Stomach (tissue), 9 donors: ENCODE results near the gene MYO18B. TPM values are rescaled to one million over a fixed set of nuclear protein-coding genes. Genes with fewer than 3 reads are reported as not detected.

ENCODE experiments used
- DNase-seq, 2 donors: peaks; one replicate each; pipeline versions ENCODE4 v3.0.0 to v3.0.0-alpha.2; 2013 to 2019
- H3K27ac ChIP-seq, 5 donors: fragments of 200-600 bp in 4 of 5; sonication (generic) in 4 of 5; one replicate each; pipeline ENCODE4 v1.5.1; 2013 to 2019; ENCODE audit warnings: mild to moderate bottlenecking in 1 of 5, moderate library complexity in 1 of 5
- H3K27me3 ChIP-seq, 3 donors: fragments of 200-600 bp; sonication (generic); one replicate each; pipeline ENCODE4 v1.5.1; 2017 to 2019; ENCODE audit warnings: mixed run types in 1 of 3
- H3K36me3 ChIP-seq, 4 donors: fragments of 200-600 bp; sonication (generic); 1 replicate in 3 of 4; 2 replicates in 1 of 4; pipeline ENCODE4 v1.5.1; 2016 to 2019
- H3K4me1 ChIP-seq, 4 donors: fragments of 200-600 bp; sonication (generic); one replicate each; pipeline ENCODE4 v1.5.1; 2016 to 2019
- H3K4me3 ChIP-seq, 4 donors: fragments of 200-600 bp; sonication (generic) in 3 of 4; one replicate each; pipeline ENCODE4 v1.5.1; 2016 to 2019; ENCODE audit warnings: mild to moderate bottlenecking in 1 of 4
- H3K9me3 ChIP-seq, 4 donors: fragments of 200-600 bp; sonication (generic); one replicate each; pipeline ENCODE4 v1.5.1; 2016 to 2019
- EP300 ChIP-seq: sonication (generic); formaldehyde crosslinking; IDR thresholded peaks from one replicate; pipeline ENCODE4 v1.6.1; 2017; ENCODE audit warnings: antibody characterized with exemption
- POLR2A ChIP-seq, 4 donors: fragments of 450-650 bp; IDR thresholded peaks; one replicate each; pipeline ENCODE4 v1.6.1; 2016; ENCODE audit warnings: antibody characterized with exemption in 4 of 4, control low read depth in 2 of 4, mild to moderate bottlenecking in 1 of 4, moderate library complexity in 1 of 4
- POLR2AphosphoS5 ChIP-seq, 3 donors: sonication (generic); formaldehyde crosslinking; IDR thresholded peaks; one replicate each; pipeline ENCODE4 v1.6.1; 2016; ENCODE audit warnings: antibody characterized with exemption in 3 of 3
- WGBS, 5 donors: extraction: QIAGEN DNeasy Blood & Tissue Kit in 3 of 5; methylation state at CpG; one replicate each; pipeline versions ENCODE4 v1.1.5 to v1.1.7; 2013 to 2018; 5-methylcytosine and 5-hydroxymethylcytosine counted together
- intact Hi-C: fragments of 100-400 bp; cut with DNase I; formaldehyde crosslinking; loops from one replicate; pipeline ENCODE4 v1.15.1; 2023; ENCODE audit warnings: low total_unique reads
- polyA plus RNA-seq, 3 donors: library from polyadenylated mRNA; stranded (reverse); fragments of 200-250 nt; gene quantifications; one replicate each; pipeline ENCODE4 v1.2.3, GENCODE V29; 2013
- total RNA-seq, 5 donors: library from RNA; depleted of rRNA; stranded (reverse); fragments of >200 nt; gene quantifications; one replicate each; pipeline versions ENCODE4 v1.1.0 to v1.2.3, GENCODE V29; 2014 to 2016
- TF ChIP-seq, protein P1 (sequence below), 7 experiments: fragments of 450-650 bp in 4 of 7; fragments of 200-600 bp in 3 of 7; sonication (generic) in 3 of 7; IDR thresholded peaks; one replicate each; pipeline ENCODE4 v1.5.1; 2016 to 2019; ENCODE audit warnings: antibody characterized with exemption in 7 of 7, control low read depth in 2 of 7, mild to moderate bottlenecking in 1 of 7
- donor health status: healthy with polysubstance abuse.
- donor health status: Bipolar disorder and iron deficiency.
- donor health status: healthy.

The MYO18B gene
- total and polyA plus RNA-seq, 8 donors: 0.31 to 7.6 (median 0.92) TPM; not detected in 1

DNA sequence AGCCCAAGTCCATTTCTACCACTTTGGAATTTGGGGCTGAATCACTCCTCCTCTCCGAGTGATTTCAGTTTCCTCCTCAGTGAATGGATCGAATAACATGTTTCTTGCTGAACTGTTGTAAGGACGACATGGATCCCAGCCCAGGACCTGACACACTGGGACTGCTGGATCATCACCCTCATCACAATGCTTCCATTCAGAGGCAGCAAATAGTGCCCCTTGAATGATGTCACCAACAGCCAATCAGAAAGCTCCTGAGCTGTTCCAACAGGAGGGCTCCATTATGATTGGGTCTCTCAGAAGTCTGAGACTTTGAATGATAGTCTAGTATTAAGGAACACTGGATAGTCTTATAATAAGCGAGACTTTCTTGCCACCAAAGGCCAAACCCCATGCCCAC lies 158.9 kb downstream of the MYO18B start:
- no peak for DNase-seq

DNA sequence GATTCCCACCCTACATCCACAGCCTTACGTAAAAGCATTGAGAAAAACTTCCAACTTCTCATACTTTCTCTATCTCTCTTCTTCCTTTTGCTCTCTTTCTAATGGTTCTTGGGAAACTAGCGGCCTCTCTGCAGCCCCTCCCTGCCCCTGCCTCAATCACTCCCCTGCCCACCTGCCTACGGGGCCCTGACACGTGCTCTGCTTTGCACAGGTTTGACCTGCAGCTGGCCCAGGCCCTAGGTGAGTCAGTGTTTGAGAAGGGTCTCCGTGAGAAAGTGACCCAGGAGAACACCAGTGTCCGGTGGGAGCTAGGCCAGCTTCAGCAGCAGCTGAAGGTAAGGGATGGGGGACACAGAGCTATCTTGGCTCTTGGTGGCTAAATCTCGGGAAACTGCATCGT lies 160.4 kb downstream of the MYO18B start:
- 61 to 72% (median 67%) methylated on average over 8 of the region's 8 CpGs for WGBS, 5 donors
- intact Hi-C loops: no loop called here
- TF ChIP-seq POLR2A (IDR thresholded peaks at IDR 0.05): no peak
- TF ChIP-seq, protein P1, sequence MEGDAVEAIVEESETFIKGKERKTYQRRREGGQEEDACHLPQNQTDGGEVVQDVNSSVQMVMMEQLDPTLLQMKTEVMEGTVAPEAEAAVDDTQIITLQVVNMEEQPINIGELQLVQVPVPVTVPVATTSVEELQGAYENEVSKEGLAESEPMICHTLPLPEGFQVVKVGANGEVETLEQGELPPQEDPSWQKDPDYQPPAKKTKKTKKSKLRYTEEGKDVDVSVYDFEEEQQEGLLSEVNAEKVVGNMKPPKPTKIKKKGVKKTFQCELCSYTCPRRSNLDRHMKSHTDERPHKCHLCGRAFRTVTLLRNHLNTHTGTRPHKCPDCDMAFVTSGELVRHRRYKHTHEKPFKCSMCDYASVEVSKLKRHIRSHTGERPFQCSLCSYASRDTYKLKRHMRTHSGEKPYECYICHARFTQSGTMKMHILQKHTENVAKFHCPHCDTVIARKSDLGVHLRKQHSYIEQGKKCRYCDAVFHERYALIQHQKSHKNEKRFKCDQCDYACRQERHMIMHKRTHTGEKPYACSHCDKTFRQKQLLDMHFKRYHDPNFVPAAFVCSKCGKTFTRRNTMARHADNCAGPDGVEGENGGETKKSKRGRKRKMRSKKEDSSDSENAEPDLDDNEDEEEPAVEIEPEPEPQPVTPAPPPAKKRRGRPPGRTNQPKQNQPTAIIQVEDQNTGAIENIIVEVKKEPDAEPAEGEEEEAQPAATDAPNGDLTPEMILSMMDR (IDR thresholded peaks at IDR 0.05): no peak
- no peak for TF ChIP-seq POLR2AphosphoS5 (IDR thresholded peaks at IDR 0.05)
- no peak for TF ChIP-seq EP300
- Histone ChIP-seq H3K9me3 (no peaks in the 10 kb centered on the region), H3K36me3 (no peaks in the 10 kb centered on the region), H3K27ac (no peak overlapping the region), H3K4me3 (no peak overlapping the region), H3K4me1 (no peaks in the 10 kb centered on the region), H3K27me3 (peaks cover 0 to 36% (median 10%) of the 10 kb centered on the region in 3 donors)
- DNase-seq: no peak

More for the DNA sequence above, 158.9 kb downstream of the MYO18B start:
- Histone ChIP-seq H3K9me3 (peaks cover 0 to 5% (median 0%) of the 10 kb centered on the region in 4 donors), H3K4me3 (no peak overlapping the region), H3K4me1 (no peaks in the 10 kb centered on the region), H3K27me3 (peaks cover 0 to 27% (median 10%) of the 10 kb centered on the region in 3 donors), H3K27ac (no peak overlapping the region), H3K36me3 (no peaks in the 10 kb centered on the region)
- TF ChIP-seq, protein P1 (IDR thresholded peaks at IDR 0.05): no peak
- TF ChIP-seq EP300: no peak
- TF ChIP-seq POLR2A (IDR thresholded peaks at IDR 0.05): no peak
- no peak for TF ChIP-seq POLR2AphosphoS5 (IDR thresholded peaks at IDR 0.05)
- intact Hi-C loops: no loop called here
- 67 to 83% (median 79%) methylated on average over 4 of the region's 4 CpGs for WGBS, 5 donors

DNA sequence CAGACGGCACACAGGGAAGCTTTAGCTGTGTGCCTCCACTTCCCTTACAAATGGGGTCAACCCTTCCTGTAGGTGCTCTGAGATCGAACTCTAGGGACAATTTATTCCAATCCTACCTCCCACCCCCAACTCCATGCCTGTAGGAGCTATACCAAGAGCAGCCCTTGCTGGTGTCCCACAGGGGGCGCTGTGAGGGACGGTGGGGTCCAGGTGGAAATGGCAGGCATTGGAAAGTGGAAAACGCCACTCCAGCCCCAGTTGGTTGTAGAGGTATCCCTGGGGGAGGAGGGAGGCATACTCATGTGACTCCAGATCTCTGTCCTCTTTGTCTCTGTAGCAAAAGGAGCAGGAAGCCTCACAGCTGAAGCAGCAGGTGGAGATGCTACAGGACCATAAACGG lies 161.3 kb downstream of the MYO18B start:
- intact Hi-C loops: no loop called here
- DNase-seq: no peak
- no peaks in the 10 kb centered on the region for H3K4me1 ChIP-seq
- WGBS, 5 donors: 37 to 49% (median 48%) methylated on average over 4 to 6 of the region's 6 CpGs
- no peak overlapping the region for H3K4me3 ChIP-seq
- no peak for TF ChIP-seq EP300
- H3K27me3 ChIP-seq: peaks cover 0 to 41% (median 10%) of the 10 kb centered on the region in 3 donors
- H3K36me3 ChIP-seq: no peaks in the 10 kb centered on the region
- no peak overlapping the region for H3K27ac ChIP-seq
- H3K9me3 ChIP-seq: no peaks in the 10 kb centered on the region

DNA sequence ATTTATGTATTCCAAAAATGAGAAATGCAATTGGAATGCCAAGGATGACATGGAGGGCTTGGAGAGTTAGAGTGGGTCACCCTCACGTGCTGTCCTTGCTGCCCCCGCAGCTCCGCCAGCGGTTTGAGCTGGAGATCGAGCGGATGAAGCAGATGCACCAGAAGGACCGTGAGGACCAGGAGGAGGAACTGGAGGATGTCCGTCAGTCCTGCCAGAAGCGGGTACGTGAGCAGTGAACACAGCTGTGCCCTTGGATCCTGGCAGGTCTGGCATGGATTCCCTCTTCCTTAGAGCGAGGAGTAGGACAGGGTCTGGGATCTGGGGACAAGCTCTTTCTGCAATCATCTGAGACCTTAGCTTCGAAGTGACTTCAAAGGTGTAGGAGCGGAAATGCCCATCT lies 166.2 kb downstream of the MYO18B start:
- H3K9me3 ChIP-seq: no peaks in the 10 kb centered on the region
- intact Hi-C loops: no loop called here
- no peaks in the 10 kb centered on the region for H3K36me3 ChIP-seq
- TF ChIP-seq, protein P1 (IDR thresholded peaks at IDR 0.05): no peak
- TF ChIP-seq POLR2A (IDR thresholded peaks at IDR 0.05) (no peak), POLR2AphosphoS5 (IDR thresholded peaks at IDR 0.05) (no peak), EP300 (no peak)
- DNase-seq: no peak
- no peak overlapping the region for H3K4me3 ChIP-seq
- peaks cover 0 to 60% (median 6%) of the 10 kb centered on the region in 3 donors for H3K27me3 ChIP-seq
- H3K4me1 ChIP-seq: no peaks in the 10 kb centered on the region
- WGBS, 5 donors: 84 to 93% (median 87%) methylated on average over 13 of the region's 13 CpGs
- no peak overlapping the region for H3K27ac ChIP-seq

DNA sequence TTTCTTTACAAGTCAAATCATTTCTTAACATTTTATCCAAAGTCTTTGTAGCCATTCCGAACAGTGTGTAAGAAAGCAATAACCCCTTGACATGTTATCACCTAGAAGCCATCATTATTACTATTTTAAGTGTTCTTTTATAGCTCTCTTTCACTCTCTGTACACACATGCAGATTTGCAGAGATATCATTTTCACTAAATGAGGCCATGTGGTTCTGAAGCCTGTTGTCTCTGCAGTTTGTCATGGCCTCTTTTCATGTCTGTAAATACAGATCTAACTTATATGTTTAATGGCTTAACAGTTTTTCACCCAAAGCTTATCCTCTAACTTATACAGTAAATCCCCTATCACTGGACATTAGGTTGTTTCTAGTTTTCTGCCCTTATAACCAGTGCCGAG lies 166.8 kb downstream of the MYO18B start:
- H3K27me3 ChIP-seq: peaks cover 0 to 57% (median under 1%) of the 10 kb centered on the region in 3 donors
- H3K4me1 ChIP-seq: no peaks in the 10 kb centered on the region
- WGBS, 5 donors: 49 to 64% (median 58%) methylated on average over 2 of the region's 2 CpGs
- no peak for DNase-seq
- no peaks in the 10 kb centered on the region for H3K9me3 ChIP-seq
- TF ChIP-seq EP300 (no peak), POLR2AphosphoS5 (IDR thresholded peaks at IDR 0.05) (no peak), POLR2A (IDR thresholded peaks at IDR 0.05) (no peak)
- TF ChIP-seq, protein P1 (IDR thresholded peaks at IDR 0.05): no peak
- H3K27ac ChIP-seq: no peak overlapping the region
- H3K36me3 ChIP-seq: no peaks in the 10 kb centered on the region
- intact Hi-C loops: no loop called here
- H3K4me3 ChIP-seq: no peak overlapping the region
